DND-41 (cell line): ENCODE measurements around the gene GRM7.

Experiments used
- EZH2 ChIP-seq: IDR thresholded peaks from 3 replicates; pipeline ENCODE4 v1.6.1; 2012; ENCODE audit warnings: borderline replicate concordance, low read depth, mild to moderate bottlenecking, moderate library complexity, low read length, inconsistent platforms; ENCODE audit not compliant: severe bottlenecking
- TF ChIP-seq, protein P1 (sequence below): IDR thresholded peaks from 2 replicates; pipeline ENCODE4 v1.5.1; 2012; ENCODE audit warnings: borderline replicate concordance, low read length, moderate library complexity, mild to moderate bottlenecking; ENCODE audit not compliant: poor library complexity, severe bottlenecking; ENCODE audit errors: extremely low read depth

- TF ChIP-seq, protein P1, sequence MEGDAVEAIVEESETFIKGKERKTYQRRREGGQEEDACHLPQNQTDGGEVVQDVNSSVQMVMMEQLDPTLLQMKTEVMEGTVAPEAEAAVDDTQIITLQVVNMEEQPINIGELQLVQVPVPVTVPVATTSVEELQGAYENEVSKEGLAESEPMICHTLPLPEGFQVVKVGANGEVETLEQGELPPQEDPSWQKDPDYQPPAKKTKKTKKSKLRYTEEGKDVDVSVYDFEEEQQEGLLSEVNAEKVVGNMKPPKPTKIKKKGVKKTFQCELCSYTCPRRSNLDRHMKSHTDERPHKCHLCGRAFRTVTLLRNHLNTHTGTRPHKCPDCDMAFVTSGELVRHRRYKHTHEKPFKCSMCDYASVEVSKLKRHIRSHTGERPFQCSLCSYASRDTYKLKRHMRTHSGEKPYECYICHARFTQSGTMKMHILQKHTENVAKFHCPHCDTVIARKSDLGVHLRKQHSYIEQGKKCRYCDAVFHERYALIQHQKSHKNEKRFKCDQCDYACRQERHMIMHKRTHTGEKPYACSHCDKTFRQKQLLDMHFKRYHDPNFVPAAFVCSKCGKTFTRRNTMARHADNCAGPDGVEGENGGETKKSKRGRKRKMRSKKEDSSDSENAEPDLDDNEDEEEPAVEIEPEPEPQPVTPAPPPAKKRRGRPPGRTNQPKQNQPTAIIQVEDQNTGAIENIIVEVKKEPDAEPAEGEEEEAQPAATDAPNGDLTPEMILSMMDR = no peak
- no peak for TF ChIP-seq EZH2
Observed at GRCh38 chr3:7573330-7573729, 712.4 kb downstream of the GRM7 start.
